HL-60 (cell line): ENCODE measurements around the gene RERE.

Experiments
- DNase-seq, 2 experiments: peaks; one replicate each; pipeline ENCODE4 v3.0.0-alpha.2; 2010 to 2020; ENCODE audit warnings: low read depth in 1 of 2, low spot score in 1 of 2
- H3K27ac ChIP-seq: fragments of 250-450 bp; sonication (Bioruptor Pico); replicated peaks from 2 replicates; pipeline ENCODE4 v1.5.1; 2020; ENCODE audit warnings: mild to moderate bottlenecking, moderate library complexity
- H3K27me3 ChIP-seq: fragments of 250-450 bp; sonication (Bioruptor Pico); 2 replicates; pipeline ENCODE4 v1.5.1; 2021; ENCODE audit warnings: mild to moderate bottlenecking, moderate library complexity; ENCODE audit not compliant: insufficient read depth, poor library complexity, severe bottlenecking
- H3K4me3 ChIP-seq: replicated peaks from 2 replicates; pipeline ENCODE4 v1.5.1; 2011; ENCODE audit warnings: mild to moderate bottlenecking, control low read depth, low read length; ENCODE audit not compliant: insufficient read depth
- CTCF ChIP-seq: IDR thresholded peaks from one replicate; pipeline ENCODE4 v1.5.1; 2011; ENCODE audit warnings: low read length, control low read depth, inconsistent platforms; ENCODE audit not compliant: insufficient read depth
- GABPA ChIP-seq: IDR thresholded peaks from 2 replicates; pipeline ENCODE4 v1.6.1; 2012; ENCODE audit warnings: low read depth
- POLR2AphosphoS5 ChIP-seq: IDR thresholded peaks from 2 replicates; pipeline ENCODE4 v1.6.1; 2012; ENCODE audit warnings: low read depth
- REST ChIP-seq: IDR thresholded peaks from 2 replicates; pipeline ENCODE4 v1.6.1; 2012; ENCODE audit warnings: low read depth; ENCODE audit not compliant: insufficient replicate concordance
- SPI1 ChIP-seq: IDR thresholded peaks from 2 replicates; pipeline ENCODE4 v1.6.1; 2012; ENCODE audit warnings: low read depth, mild to moderate bottlenecking, borderline replicate concordance

The RERE gene

GRCh38 chr1:8418301-8418700, 399.1 kb downstream of the RERE start:
- TF ChIP-seq GABPA = no peak
- no peak for TF ChIP-seq POLR2AphosphoS5
- no peak for TF ChIP-seq REST
- no peak for TF ChIP-seq CTCF
- no peak for TF ChIP-seq SPI1
- no peak for DNase-seq
- H3K4me3 ChIP-seq = no peak overlapping the region
- H3K27me3 ChIP-seq = no peaks in the 10 kb centered on the region
- H3K27ac ChIP-seq = no peak overlapping the region

- no peaks in the 10 kb centered on the region for H3K27me3 ChIP-seq
- no peak for TF ChIP-seq POLR2AphosphoS5
- TF ChIP-seq GABPA = no peak
- TF ChIP-seq REST = no peak
- no peak for TF ChIP-seq CTCF
- DNase-seq = no peak
- no peak overlapping the region for H3K4me3 ChIP-seq
- H3K27ac ChIP-seq = no peak overlapping the region; the same call in none of the 2 replicates
Measured at GRCh38 chr1:8417625-8418024, 399.8 kb downstream of the RERE start.

DNA sequence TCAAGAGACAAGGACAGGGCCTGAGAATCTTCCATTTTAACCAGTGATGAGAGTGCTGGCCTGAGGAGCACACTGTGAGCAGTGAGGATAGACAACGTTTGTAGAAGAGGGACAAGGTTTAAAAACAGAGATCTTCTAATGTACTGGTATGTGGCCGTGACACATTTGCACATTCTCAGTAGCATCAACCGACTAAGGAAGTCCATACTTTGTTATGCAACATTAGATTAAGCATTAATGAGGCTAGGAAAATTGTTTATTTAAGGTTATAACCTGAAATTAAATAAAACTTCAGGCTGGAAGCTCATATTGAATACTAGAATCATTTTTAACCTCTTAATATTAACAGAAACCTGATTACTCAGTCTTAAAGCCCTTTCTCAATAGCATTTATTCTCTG, 400.6 kb downstream of the RERE start:
- no peak for DNase-seq
- Histone ChIP-seq H3K27me3 (no peaks in the 10 kb centered on the region), H3K4me3 (no peak overlapping the region), H3K27ac (no peak overlapping the region)
- TF ChIP-seq CTCF (no peak), SPI1 (no peak), REST (no peak), GABPA (no peak), POLR2AphosphoS5 (no peak)
